Smooth muscle cell of the brain vasculature (primary cell): ENCODE results near the gene CXorf65.

Experiments
- DNase-seq: peaks from one replicate; pipeline ENCODE4 v3.0.0-alpha.2; 2012; ENCODE audit warnings: low read depth, low spot score

Gene CXorf65

DNA sequence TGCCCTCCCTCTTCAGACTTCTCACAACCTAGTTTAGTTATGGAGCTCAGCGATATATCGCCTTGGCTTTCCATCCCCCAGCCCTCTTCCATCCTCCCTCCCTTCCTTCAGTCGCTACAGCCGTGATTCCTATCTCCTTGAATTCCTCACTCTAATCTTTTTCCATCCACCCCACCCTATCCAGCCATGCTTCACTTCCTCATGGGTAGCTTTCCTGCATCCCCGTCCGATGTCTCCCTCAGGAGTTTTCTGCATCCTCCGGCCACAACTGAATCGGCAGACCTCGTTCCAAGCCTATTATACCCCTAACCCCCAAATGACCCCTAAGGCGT, 38.9 kb downstream of the CXorf65 start:
- no peak for DNase-seq

GRCh38 chrX:71067089-71067488, 39.5 kb downstream of the CXorf65 start:
- DNase-seq: no peak

GRCh38 chrX:71060127-71060526, 46.4 kb downstream of the CXorf65 start:
- no peak for DNase-seq

- no peak for DNase-seq
These were observed 48.6 kb downstream of the CXorf65 start for GRCh38 chrX:71057848-71058530.

DNA sequence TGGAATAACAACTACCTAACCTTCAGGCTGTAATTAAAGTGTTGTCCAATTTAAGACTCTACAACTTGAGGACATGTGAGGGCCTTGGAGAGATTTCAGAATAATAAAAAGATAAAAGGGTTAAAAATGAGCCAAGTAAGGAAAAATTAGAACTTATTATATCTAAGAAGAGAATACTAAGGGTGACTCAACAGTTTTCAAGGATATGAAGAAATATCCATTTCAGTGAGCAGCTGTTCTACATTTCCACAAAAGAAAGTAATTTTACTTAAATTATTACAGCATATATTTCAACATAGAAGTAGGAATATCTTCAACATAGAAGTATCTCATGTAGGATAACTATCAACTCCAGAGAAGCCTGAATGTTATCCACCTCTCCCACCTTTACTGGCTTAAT, 49.7 kb downstream of the CXorf65 start:
- no peak for DNase-seq
